ENCODE measurements around the gene MALSU1.

The MALSU1 gene

DNA sequence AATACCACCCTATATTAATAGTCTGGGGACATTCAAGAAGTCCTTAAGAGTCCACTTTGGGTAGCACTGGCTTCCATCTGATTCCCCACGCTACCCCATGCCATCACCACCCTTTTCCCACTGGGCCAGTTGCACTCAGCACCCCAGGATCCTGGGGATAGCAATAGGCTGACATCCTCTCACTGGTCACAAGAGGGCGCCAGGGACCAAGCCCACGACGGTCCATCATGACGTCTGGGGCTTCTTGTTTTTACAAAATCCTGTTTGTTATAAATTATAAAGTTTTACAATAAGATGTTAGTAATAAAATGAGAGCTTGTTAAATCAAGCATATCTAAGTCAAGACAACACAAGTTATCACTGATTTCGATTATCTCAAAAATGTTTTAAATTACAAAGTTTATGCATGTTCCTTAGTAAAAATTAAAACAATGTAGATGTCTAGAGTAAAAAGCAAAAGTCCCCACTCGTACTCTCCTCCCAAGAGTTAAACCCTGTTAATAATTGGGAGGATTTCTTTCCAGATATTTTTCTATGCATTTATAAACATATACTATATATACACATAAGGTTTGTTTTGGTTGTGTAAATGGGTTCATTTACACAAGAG is 37.2 kb upstream of the MALSU1 start:
- H3K9me3 ChIP-seq (ENCODE audit: severe bottlenecking), result no peaks in the 10 kb centered on the region
- TF ChIP-seq CTCF (IDR thresholded peaks at IDR 0.05; ENCODE audit: low read depth, low read length), result peak; percentile 82
- H3K27ac ChIP-seq, result no peak overlapping the region
- H3K27me3 ChIP-seq (ENCODE audit: insufficient read depth, low read depth, severe bottlenecking), result no peaks in the 10 kb centered on the region
- DNase-seq, result peak; percentile 60
- H3K4me3 ChIP-seq (ENCODE audit: low read depth, low read length), result no peak overlapping the region
- H3K36me3 ChIP-seq, result no peaks in the 10 kb centered on the region

GRCh38 chr7:23264916-23265458 is 34.2 kb upstream of the MALSU1 start:
- Histone ChIP-seq H3K27me3 (ENCODE audit: insufficient read depth, low read depth, severe bottlenecking) (no peaks in the 10 kb centered on the region), H3K27ac (no peak overlapping the region), H3K9me3 (ENCODE audit: severe bottlenecking) (no peaks in the 10 kb centered on the region), H3K4me3 (ENCODE audit: low read depth, low read length) (no peak overlapping the region), H3K36me3 (no peaks in the 10 kb centered on the region)
- no peak for TF ChIP-seq CTCF (IDR thresholded peaks at IDR 0.05; ENCODE audit: low read depth, low read length)
- no peak for DNase-seq

GRCh38 chr7:23266918-23267317 is 32.2 kb upstream of the MALSU1 start:
- no peaks in the 10 kb centered on the region for H3K36me3 ChIP-seq
- TF ChIP-seq CTCF (IDR thresholded peaks at IDR 0.05; ENCODE audit: low read depth, low read length), result no peak
- no peaks in the 10 kb centered on the region for H3K27me3 ChIP-seq (ENCODE audit: insufficient read depth, low read depth, severe bottlenecking)
- H3K4me3 ChIP-seq (ENCODE audit: low read depth, low read length), result no peak overlapping the region
- no peaks in the 10 kb centered on the region for H3K9me3 ChIP-seq (ENCODE audit: severe bottlenecking)
- DNase-seq, result no peak
- no peak overlapping the region for H3K27ac ChIP-seq

- no peak overlapping the region for H3K27ac ChIP-seq
- TF ChIP-seq CTCF (IDR thresholded peaks at IDR 0.05; ENCODE audit: low read depth, low read length), result no peak
- H3K27me3 ChIP-seq (ENCODE audit: insufficient read depth, low read depth, severe bottlenecking), result no peaks in the 10 kb centered on the region
- no peak overlapping the region for H3K4me3 ChIP-seq (ENCODE audit: low read depth, low read length)
- no peaks in the 10 kb centered on the region for H3K9me3 ChIP-seq (ENCODE audit: severe bottlenecking)
- H3K36me3 ChIP-seq, result no peaks in the 10 kb centered on the region
- no peak for DNase-seq
These were observed 31.8 kb upstream of the MALSU1 start for GRCh38 chr7:23267357-23267756.

DNA sequence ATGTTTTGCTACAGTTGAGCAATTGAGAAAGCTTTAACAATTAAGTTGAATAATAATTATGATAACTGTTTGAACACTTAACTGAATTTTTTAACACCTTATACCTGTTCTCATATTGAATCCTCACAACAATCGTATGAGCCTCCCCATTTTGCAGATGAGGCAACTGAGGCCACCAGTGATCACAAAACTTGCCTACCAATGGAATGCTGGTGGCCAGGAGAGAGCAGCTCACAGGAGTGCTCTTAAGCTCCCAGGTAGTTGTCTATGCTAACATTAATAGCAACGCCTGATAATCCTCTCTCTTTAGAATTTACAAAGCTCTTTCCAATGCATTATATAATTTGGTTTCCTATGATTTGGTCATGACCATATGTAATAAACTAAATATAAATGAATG is 31.0 kb upstream of the MALSU1 start:
- TF ChIP-seq CTCF (IDR thresholded peaks at IDR 0.05; ENCODE audit: low read depth, low read length), result no peak
- no peak overlapping the region for H3K4me3 ChIP-seq (ENCODE audit: low read depth, low read length)
- no peak overlapping the region for H3K27ac ChIP-seq
- no peak for DNase-seq
- no peaks in the 10 kb centered on the region for H3K27me3 ChIP-seq (ENCODE audit: insufficient read depth, low read depth, severe bottlenecking)
- no peaks in the 10 kb centered on the region for H3K36me3 ChIP-seq
- H3K9me3 ChIP-seq (ENCODE audit: severe bottlenecking), result no peaks in the 10 kb centered on the region

- H3K36me3 ChIP-seq, result no peaks in the 10 kb centered on the region
- no peak overlapping the region for H3K27ac ChIP-seq
- DNase-seq, result no peak
- H3K4me3 ChIP-seq (ENCODE audit: low read depth, low read length), result no peak overlapping the region
- no peaks in the 10 kb centered on the region for H3K9me3 ChIP-seq (ENCODE audit: severe bottlenecking)
- TF ChIP-seq CTCF (IDR thresholded peaks at IDR 0.05; ENCODE audit: low read depth, low read length), result no peak
- no peaks in the 10 kb centered on the region for H3K27me3 ChIP-seq (ENCODE audit: insufficient read depth, low read depth, severe bottlenecking)
These were observed 30.4 kb upstream of the MALSU1 start for GRCh38 chr7:23268746-23269145.
